DND-41 (cell line): Measurements from ENCODE around the gene TRIM72.
A peak's percentile ranks its signal among the peaks of the same experiment; 100 is the strongest.

Experiments used
- ATAC-seq: fragments of 200-7000 bp; cut with Tn5 transposase; 3 replicates; pipeline ENCODE4 v1.9.1; 2021; ENCODE audit warnings: low read depth; ENCODE audit not compliant: insufficient read depth
- DNase-seq: peaks from one replicate; pipeline ENCODE4 v3.0.0-alpha.2; 2020
- H2AFZ ChIP-seq: 2 replicates; pipeline ENCODE4 v1.6.0; 2012; ENCODE audit warnings: low read depth, low read length
- H3K27ac ChIP-seq: 2 replicates; pipeline ENCODE4 v1.5.1; 2012; ENCODE audit warnings: low read length, inconsistent platforms
- H3K27me3 ChIP-seq: fragments of 200-600 bp; sonication (generic); 2 replicates; pipeline ENCODE4 v1.6.0; 2012; ENCODE audit warnings: low read length, mild to moderate bottlenecking, inconsistent platforms; ENCODE audit not compliant: insufficient read depth, poor library complexity
- H3K36me3 ChIP-seq: 2 replicates; pipeline ENCODE4 v1.5.1; 2012; ENCODE audit warnings: low read length, inconsistent platforms; ENCODE audit not compliant: insufficient read depth
- H3K4me1 ChIP-seq: 2 replicates; pipeline ENCODE4 v1.5.1; 2012; ENCODE audit warnings: mild to moderate bottlenecking, low read length; ENCODE audit not compliant: insufficient read depth
- H3K4me2 ChIP-seq: 2 replicates; pipeline ENCODE4 v1.6.0; 2012; ENCODE audit warnings: mild to moderate bottlenecking, moderate library complexity, low read length, inconsistent platforms; ENCODE audit not compliant: insufficient read depth
- H3K4me3 ChIP-seq, 2 experiments: fragments of 200-600 bp in 1 of 2; shearing (Covaris generic) in 1 of 2; 2 replicates each; pipeline ENCODE4 v1.5.1; 2012 to 2016; ENCODE audit warnings: inconsistent platforms in 2 of 2, low read length in 2 of 2, mild to moderate bottlenecking in 2 of 2, low read depth in 1 of 2, moderate library complexity in 1 of 2
- H3K79me2 ChIP-seq: 2 replicates; pipeline ENCODE4 v1.6.0; 2012; ENCODE audit warnings: low read length, inconsistent platforms; ENCODE audit not compliant: insufficient read depth
- H3K9ac ChIP-seq: 2 replicates; pipeline ENCODE4 v1.6.0; 2012; ENCODE audit warnings: low read depth, mild to moderate bottlenecking, inconsistent platforms, low read length, moderate library complexity
- H3K9me3 ChIP-seq: 2 replicates; pipeline ENCODE4 v1.5.1; 2012; ENCODE audit warnings: low read length, moderate library complexity, mild to moderate bottlenecking, inconsistent platforms; ENCODE audit not compliant: insufficient read depth, severe bottlenecking
- H4K20me1 ChIP-seq: 2 replicates; pipeline ENCODE4 v1.6.0; 2012; ENCODE audit warnings: low read length; ENCODE audit not compliant: insufficient read depth
- CTCF ChIP-seq: IDR thresholded peaks from 2 replicates; pipeline ENCODE4 v1.5.1; 2012; ENCODE audit warnings: borderline replicate concordance, low read length, moderate library complexity, mild to moderate bottlenecking; ENCODE audit not compliant: poor library complexity, severe bottlenecking; ENCODE audit errors: extremely low read depth
- EZH2 ChIP-seq: IDR thresholded peaks from 3 replicates; pipeline ENCODE4 v1.6.1; 2012; ENCODE audit warnings: borderline replicate concordance, low read depth, mild to moderate bottlenecking, moderate library complexity, low read length, inconsistent platforms; ENCODE audit not compliant: severe bottlenecking

TRIM72 gene

GRCh38 chr16:31200821-31201568 is 12.9 kb upstream of the TRIM72 start:
- H3K9ac ChIP-seq, result peak overlapping the region; percentile 83
- H3K4me2 ChIP-seq, result peak overlapping the region; percentile 96
- no peaks in the 10 kb centered on the region for H3K9me3 ChIP-seq
- H3K79me2 ChIP-seq, result peaks cover 6% of the 10 kb centered on the region; the same call in 1 of the 2 replicates
- DNase-seq (peak; percentile 51), ATAC-seq (peak; percentile 20; the same call in 2 of the 3 replicates)
- H3K36me3 ChIP-seq, result peaks cover 16% of the 10 kb centered on the region
- peak overlapping the region in 1 of 2 experiments; percentile 90; a peak in 2 of 4 replicates for H3K4me3 ChIP-seq
- H3K27me3 ChIP-seq, result peaks cover 12% of the 10 kb centered on the region
- peak; percentile 23 for TF ChIP-seq CTCF
- TF ChIP-seq EZH2, result no peak
- H4K20me1 ChIP-seq, result peaks cover 23% of the 10 kb centered on the region; the same call in 1 of the 2 replicates
- peaks cover 26% of the 10 kb centered on the region for H3K4me1 ChIP-seq
- peak overlapping the region; percentile 71 for H3K27ac ChIP-seq
- H2AFZ ChIP-seq, result no peak overlapping the region

DNA sequence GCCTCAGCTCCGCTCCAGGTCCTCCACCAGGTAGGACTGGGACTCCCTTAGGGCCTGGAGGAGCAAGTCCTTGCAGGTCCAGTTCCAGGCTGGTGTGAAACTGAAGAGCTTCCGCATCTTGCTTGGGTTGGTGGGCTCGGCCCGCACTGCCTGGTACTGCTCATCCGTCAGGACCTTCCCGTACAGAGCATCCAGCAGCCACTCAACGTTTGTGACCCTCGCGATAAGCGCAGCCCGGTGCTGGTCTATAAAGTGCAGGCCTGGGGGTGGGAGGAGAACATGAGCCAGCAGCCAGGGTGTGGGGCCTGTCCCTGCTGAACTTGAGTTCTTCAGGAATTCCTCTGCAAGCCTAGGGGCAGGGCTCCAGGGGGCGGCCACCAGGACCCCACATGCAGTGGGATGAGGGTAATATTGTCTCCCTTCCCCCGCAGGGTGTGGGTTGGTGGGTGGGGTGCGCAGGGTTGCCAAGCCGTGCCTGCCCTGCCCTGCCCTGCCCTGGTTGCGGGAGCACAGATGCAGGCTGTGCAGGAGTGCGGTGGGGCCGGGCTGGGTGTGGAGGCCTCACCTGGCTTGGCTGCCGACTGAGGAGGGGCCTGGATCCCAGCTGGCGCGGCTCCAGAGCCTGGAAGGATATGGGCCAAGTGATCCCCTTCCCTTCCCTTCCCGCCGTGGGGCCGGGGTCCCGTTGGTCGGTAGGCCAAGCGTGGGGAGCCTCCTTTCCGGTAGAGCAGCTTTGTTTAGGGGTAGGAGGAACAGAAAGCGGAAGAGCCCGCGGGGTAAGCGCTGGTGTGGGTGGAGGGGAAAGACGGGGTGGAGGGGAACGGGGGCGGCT is 12.1 kb upstream of the TRIM72 start:
- Histone ChIP-seq H3K27me3 (peaks cover 12% of the 10 kb centered on the region), H3K9me3 (no peaks in the 10 kb centered on the region), H3K9ac (peak overlapping the region; percentile 83), H2AFZ (peak overlapping the region; percentile 99), H4K20me1 (peaks cover 17% of the 10 kb centered on the region; the same call in 1 of the 2 replicates), H3K36me3 (peaks cover 10% of the 10 kb centered on the region), H3K4me2 (peak overlapping the region; percentile 96), H3K79me2 (peaks cover 6% of the 10 kb centered on the region; the same call in 1 of the 2 replicates), H3K4me3 (peak overlapping the region; percentile 66 to 90), H3K27ac (peak overlapping the region; percentile 71), H3K4me1 (peaks cover 26% of the 10 kb centered on the region)
- DNase-seq (peak; percentile 62), ATAC-seq (peak; percentile 77)
- TF ChIP-seq CTCF (no peak), EZH2 (no peak)

GRCh38 chr16:31202414-31203375 is 11.2 kb upstream of the TRIM72 start, which contains the start of gene PYCARD:
Gene PYCARD, minus strand, starts transcription at chr16:31202760. Its CDS starts 70 bp downstream, at chr16:31202690.
- ATAC-seq, result peak; percentile 33
- DNase-seq, result peak; percentile 45
- H2AFZ ChIP-seq, result peak within 1 kb of the TSS; percentile 99
- peaks cover 10% of the 10 kb centered on the region for H3K36me3 ChIP-seq
- peak within 1 kb of the TSS; percentile 71 for H3K27ac ChIP-seq
- TF ChIP-seq EZH2 (peak; percentile 29), CTCF (no peak)
- H3K4me3 ChIP-seq, result peak within 1 kb of the TSS; percentile 66 to 90
- peak within 1 kb of the TSS; percentile 96 for H3K4me2 ChIP-seq
- H3K27me3 ChIP-seq, result peaks cover 12% of the 10 kb centered on the region
- H3K9me3 ChIP-seq, result no peaks in the 10 kb centered on the region
- peaks cover 17% of the 10 kb centered on the region; the same call in 1 of the 2 replicates for H4K20me1 ChIP-seq
- peaks cover 6% of the 10 kb centered on the region; the same call in 1 of the 2 replicates for H3K79me2 ChIP-seq
- peak within 1 kb of the TSS; percentile 83 for H3K9ac ChIP-seq
- peaks cover 26% of the 10 kb centered on the region for H3K4me1 ChIP-seq
